Naive thymus-derived CD4-positive, alpha-beta T cell (primary cell): ENCODE measurements around the gene RNU5B-1. TPM values are rescaled to one million over a fixed set of nuclear protein-coding genes. Genes with fewer than 3 reads are reported as not detected.
"Not testable (repeated sequence)": the region's sequence is repeated elsewhere in the genome, so short reads cannot be mapped to it uniquely, and the experiment has no call there.

Experiments
- ATAC-seq: fragments of 150-1000 bp; cut with Tn5 transposase; 2 replicates; pipeline ENCODE4 v1.10.0; 2021; ENCODE audit warnings: mild to moderate bottlenecking, moderate library complexity
- CTCF ChIA-PET: fragments of 350-600 bp; sonication (Branson Sonifier 250); formaldehyde crosslinking; loops from one replicate; lab custom pipeline; 2021; ENCODE audit warnings: antibody characterized with exemption; lab: Charles Lee
- POLR2A ChIA-PET: fragments of 350-600 bp; sonication (Branson Sonifier 250); formaldehyde crosslinking; loops from one replicate; lab custom pipeline; 2021; ENCODE audit warnings: antibody characterized with exemption, inconsistent platforms; lab: Charles Lee
- DNase-seq, 9 donors: peaks; one replicate each; pipeline versions ENCODE4 v3.0.0 to v3.0.0-alpha.2; 2020 to 2022; ENCODE audit warnings: mixed read lengths in 1 of 9
- H3K27ac ChIP-seq: one replicate; pipeline ENCODE4 v1.7.0; 2013; ENCODE audit warnings: mild to moderate bottlenecking, low read depth, low read length, moderate library complexity
- H3K27me3 ChIP-seq, 2 donors: one replicate each; pipeline ENCODE4 v1.7.0; 2013; ENCODE audit warnings: low read length in 2 of 2, mild to moderate bottlenecking in 2 of 2, moderate library complexity in 2 of 2; ENCODE audit not compliant: control insufficient read depth in 2 of 2, insufficient read depth in 2 of 2
- H3K36me3 ChIP-seq, 3 experiments: 1 replicate in 2 of 3; 2 replicates in 1 of 3; pipeline ENCODE4 v1.7.0; 2013; ENCODE audit warnings: low read length in 3 of 3, mild to moderate bottlenecking in 3 of 3, moderate library complexity in 1 of 3; ENCODE audit not compliant: insufficient read depth in 3 of 3, control insufficient read depth in 2 of 3
- H3K4me1 ChIP-seq, 2 donors: one replicate each; pipeline ENCODE4 v1.7.0; 2013; ENCODE audit warnings: low read length in 2 of 2, mild to moderate bottlenecking in 2 of 2, moderate library complexity in 1 of 2; ENCODE audit not compliant: control insufficient read depth in 2 of 2, insufficient read depth in 2 of 2
- H3K4me3 ChIP-seq: 2 replicates; pipeline ENCODE4 v1.7.0; 2013; ENCODE audit warnings: mild to moderate bottlenecking, low read length
- H3K9me3 ChIP-seq, 3 experiments: 1 replicate in 2 of 3; 2 replicates in 1 of 3; pipeline ENCODE4 v1.7.0; 2013; ENCODE audit warnings: low read length in 3 of 3; ENCODE audit not compliant: control insufficient read depth in 2 of 3
- H3K27ac Mint-ChIP-seq, 9 donors: one replicate each; pipeline ENCODE4 v1.8.0; 2020 to 2022; ENCODE audit warnings: mixed read lengths in 9 of 9, mild to moderate bottlenecking in 8 of 9, moderate library complexity in 5 of 9, inconsistent platforms in 2 of 9
- H3K27me3 Mint-ChIP-seq, 5 donors: one replicate each; pipeline ENCODE4 v1.8.0; 2021 to 2022; ENCODE audit warnings: mixed read lengths in 5 of 5, mild to moderate bottlenecking in 1 of 5
- H3K36me3 Mint-ChIP-seq, 5 donors: one replicate each; pipeline ENCODE4 v1.8.0; 2020 to 2022; ENCODE audit warnings: mixed read lengths in 5 of 5, mild to moderate bottlenecking in 3 of 5, inconsistent platforms in 1 of 5
- H3K4me1 Mint-ChIP-seq, 7 donors: one replicate each; pipeline ENCODE4 v1.8.0; 2020 to 2022; ENCODE audit warnings: mixed read lengths in 7 of 7, mild to moderate bottlenecking in 3 of 7, inconsistent platforms in 1 of 7
- H3K4me3 Mint-ChIP-seq, 10 donors: one replicate each; pipeline ENCODE4 v1.8.0; 2020 to 2022; ENCODE audit warnings: mild to moderate bottlenecking in 10 of 10, mixed read lengths in 10 of 10, moderate library complexity in 6 of 10, inconsistent platforms in 2 of 10
- H3K9me3 Mint-ChIP-seq, 11 donors: one replicate each; pipeline ENCODE4 v1.8.0; 2020 to 2022; ENCODE audit warnings: mixed read lengths in 11 of 11, mild to moderate bottlenecking in 4 of 11, inconsistent platforms in 1 of 11, moderate library complexity in 1 of 11
- intact Hi-C, 2 donors: fragments of 100-400 bp; cut with micrococcal nuclease; formaldehyde crosslinking; loops; one replicate each; pipeline ENCODE4 v1.15.1; 2023
- polyA plus RNA-seq, 2 donors: library from polyadenylated mRNA; unstranded; fragments of 300-500 nt; fragmentation: Illumina TruSeq; gene quantifications; one replicate each; pipeline ENCODE4 v1.2.3, GENCODE V29; 2021
- total RNA-seq, 6 experiments: library from RNA in 5 of 6; stranded (reverse) in 5 of 6; gene quantifications; 1 replicate in 5 of 6; 2 replicates in 1 of 6; pipeline ENCODE4 v1.2.3 and lab custom pipeline; 2021 to 2026

The RNU5B-1 gene
- total and polyA plus RNA-seq, 7 experiments from 2014 or later = 18.9 TPM; not detected in 6

GRCh38 chr15:65349338-65349737, 44.9 kb downstream of the RNU5B-1 start:
- DNase-seq (no peak), ATAC-seq (no peak)
- no peaks in the 10 kb centered on the region for H3K4me1 ChIP-seq
- ChIA-PET CTCF (interaction anchor here (0.8 kb wide), 1 partner anchor 36 kb away, joined by 3 read pairs; no protein-coding TSS in a partner anchor), POLR2A (no interaction called here)
- H3K4me3 ChIP-seq = no peak overlapping the region
- no peaks in the 10 kb centered on the region for H3K27me3 ChIP-seq
- intact Hi-C loops = no loop called here
- no peaks in the 10 kb centered on the region for H3K9me3 ChIP-seq
- H3K4me1 Mint-ChIP-seq = no peaks in the 10 kb centered on the region
- H3K36me3 Mint-ChIP-seq = peaks cover 0 to 3% (median 1%) of the 10 kb centered on the region in 5 donors
- H3K36me3 ChIP-seq = no peaks in the 10 kb centered on the region
- peaks cover 34 to 46% (median 39%) of the 10 kb centered on the region in 5 donors for H3K27me3 Mint-ChIP-seq
- H3K27ac Mint-ChIP-seq = no peak overlapping the region
- no peak overlapping the region for H3K4me3 Mint-ChIP-seq
- H3K27ac ChIP-seq = no peak overlapping the region
- peaks cover 0 to 33% (median 8%) of the 10 kb centered on the region in 11 donors for H3K9me3 Mint-ChIP-seq

- CTCF ChIA-PET, ATAC-seq, H3K27me3 ChIP-seq, DNase-seq, H3K4me1 Mint-ChIP-seq, H3K36me3 Mint-ChIP-seq, H3K27ac ChIP-seq, H3K9me3 ChIP-seq, H3K27ac Mint-ChIP-seq, intact Hi-C loops, H3K4me1 ChIP-seq, H3K36me3 ChIP-seq, POLR2A ChIA-PET, H3K4me3 ChIP-seq, H3K4me3 Mint-ChIP-seq: not testable (repeated sequence)
- peaks cover 0 to 36% (median 10%) of the 10 kb centered on the region in 11 donors for H3K9me3 Mint-ChIP-seq
- H3K27me3 Mint-ChIP-seq = peaks cover 48 to 52% (median 52%) of the 10 kb centered on the region in 5 donors
These were observed 47.5 kb downstream of the RNU5B-1 start for GRCh38 chr15:65351972-65352371.

Other genes with a start within 250 kb of the RNU5B-1 start
- not detected for gene RASL12, start 236.7 kb upstream of the RNU5B-1 start, total RNA-seq
- not detected for gene RASL12, start 236.7 kb upstream of the RNU5B-1 start, polyA plus RNA-seq
- gene KBTBD13, start 227.9 kb upstream of the RNU5B-1 start, total RNA-seq = not detected
- gene KBTBD13, start 227.9 kb upstream of the RNU5B-1 start, polyA plus RNA-seq = not detected
- gene UBAP1L, start 189.5 kb upstream of the RNU5B-1 start, total RNA-seq = 10 to 100 TPM in 4 of 5 experiments, 1 to 10 TPM in 1; 6.4 to 17.1 (median 13.5) TPM
- under 1 TPM; 0.09 to 0.20 TPM for gene UBAP1L, start 189.5 kb upstream of the RNU5B-1 start, polyA plus RNA-seq
- 10 to 100 TPM; 23.0 to 38.6 (median 36.9) TPM for gene PDCD7, start 170.9 kb upstream of the RNU5B-1 start, total RNA-seq
- 10 to 100 TPM; 10.6 to 26.5 TPM for gene PDCD7, start 170.9 kb upstream of the RNU5B-1 start, polyA plus RNA-seq
- gene CLPX, start 119.3 kb upstream of the RNU5B-1 start, total RNA-seq = 10 to 100 TPM; 33.4 to 56.3 (median 51.1) TPM
- 10 to 100 TPM; 34.1 to 37.0 TPM for gene CLPX, start 119.3 kb upstream of the RNU5B-1 start, polyA plus RNA-seq
- under 1 TPM; 0.05 to 0.49 (median 0.44) TPM for gene CILP, start 93.2 kb upstream of the RNU5B-1 start, total RNA-seq
- gene CILP, start 93.2 kb upstream of the RNU5B-1 start, polyA plus RNA-seq = under 1 TPM in 1 of 2 donors, not detected in 1; 0.10 TPM
- 10 to 100 TPM; 10.9 to 21.5 (median 15.7) TPM for gene PARP16, start 17.8 kb upstream of the RNU5B-1 start, total RNA-seq
- gene PARP16, start 17.8 kb upstream of the RNU5B-1 start, polyA plus RNA-seq = 10 to 100 TPM; 28.1 to 45.7 TPM
- not detected for gene RNU5A-1, start 8.6 kb upstream of the RNU5B-1 start, total RNA-seq
- not detected for gene RNU5A-1, start 8.6 kb upstream of the RNU5B-1 start, polyA plus RNA-seq
- gene IGDCC3, start 73.3 kb downstream of the RNU5B-1 start, total RNA-seq = not detected
- not detected for gene IGDCC3, start 73.3 kb downstream of the RNU5B-1 start, polyA plus RNA-seq
- under 1 TPM in 4 of 5 experiments, not detected in 1; 0.08 to 0.34 (median 0.14) TPM for gene IGDCC4, start 118.3 kb downstream of the RNU5B-1 start, total RNA-seq
- under 1 TPM in 1 of 2 donors, not detected in 1; 0.12 TPM for gene IGDCC4, start 118.3 kb downstream of the RNU5B-1 start, polyA plus RNA-seq
- gene DPP8, start 213.0 kb downstream of the RNU5B-1 start, total RNA-seq = 10 to 100 TPM; 38.4 to 54.6 (median 40.8) TPM
- 10 to 100 TPM; 40.2 to 48.3 TPM for gene DPP8, start 213.0 kb downstream of the RNU5B-1 start, polyA plus RNA-seq
- gene HACD3, start 225.8 kb downstream of the RNU5B-1 start, total RNA-seq = 10 to 100 TPM; 18.3 to 30.0 (median 23.9) TPM
- 10 to 100 TPM; 29.6 to 34.4 TPM for gene HACD3, start 225.8 kb downstream of the RNU5B-1 start, polyA plus RNA-seq